ENCODE data around the gene SIAE.

Gene SIAE

DNA sequence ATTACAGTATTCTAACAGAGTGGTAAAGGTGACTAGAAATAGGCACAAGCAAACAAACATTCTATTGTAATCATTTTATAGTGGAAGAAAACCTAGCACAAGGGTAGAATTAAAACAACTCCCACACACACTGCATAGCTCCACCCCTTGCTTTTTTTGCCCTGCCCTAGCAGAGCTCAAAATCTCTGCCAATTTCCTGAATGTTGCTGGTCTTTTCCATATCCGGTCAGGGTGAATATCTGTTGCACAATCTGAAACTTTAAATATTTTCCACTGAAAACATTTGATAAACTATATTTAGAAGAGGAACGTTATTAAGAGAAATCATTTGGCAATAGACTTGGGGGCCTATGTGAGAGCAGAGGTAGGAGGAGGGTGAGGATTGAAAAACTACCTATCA is 2.8 kb upstream of the SIAE start:
- Mint-ChIP-seq H3K27ac (no peak overlapping the region), H3K36me3 (no peaks in the 10 kb centered on the region), H3K4me1 (peaks cover 26% of the 10 kb centered on the region), H3K4me3 (no peak overlapping the region), H3K27me3 (no peaks in the 10 kb centered on the region), H3K9me3 (no peaks in the 10 kb centered on the region)

DNA sequence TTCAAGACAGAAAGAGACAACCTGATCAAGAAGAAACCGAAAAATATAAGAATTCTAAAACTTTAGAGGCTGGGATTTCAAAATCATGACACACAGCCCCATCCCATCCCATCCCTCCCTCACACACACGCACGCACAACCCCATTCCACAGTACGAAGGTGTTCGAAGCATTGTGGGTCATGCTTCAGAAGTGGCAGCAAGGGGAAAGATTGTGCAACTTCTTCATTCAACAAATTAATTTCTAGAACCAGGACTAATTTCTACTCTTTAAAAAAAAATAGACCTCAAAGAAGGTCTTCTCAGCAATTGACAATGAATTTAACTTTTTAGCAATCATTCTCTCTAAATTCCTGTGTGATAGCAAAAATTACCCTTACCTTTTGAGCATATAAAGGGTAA is 1.0 kb upstream of the SIAE start:
- H3K4me1 Mint-ChIP-seq, result peaks cover 26% of the 10 kb centered on the region
- no peaks in the 10 kb centered on the region for H3K27me3 Mint-ChIP-seq
- H3K9me3 Mint-ChIP-seq, result no peaks in the 10 kb centered on the region
- H3K36me3 Mint-ChIP-seq, result no peaks in the 10 kb centered on the region
- H3K27ac Mint-ChIP-seq, result peak overlapping the region; percentile 69
- peak overlapping the region; percentile 91 for H3K4me3 Mint-ChIP-seq

DNA sequence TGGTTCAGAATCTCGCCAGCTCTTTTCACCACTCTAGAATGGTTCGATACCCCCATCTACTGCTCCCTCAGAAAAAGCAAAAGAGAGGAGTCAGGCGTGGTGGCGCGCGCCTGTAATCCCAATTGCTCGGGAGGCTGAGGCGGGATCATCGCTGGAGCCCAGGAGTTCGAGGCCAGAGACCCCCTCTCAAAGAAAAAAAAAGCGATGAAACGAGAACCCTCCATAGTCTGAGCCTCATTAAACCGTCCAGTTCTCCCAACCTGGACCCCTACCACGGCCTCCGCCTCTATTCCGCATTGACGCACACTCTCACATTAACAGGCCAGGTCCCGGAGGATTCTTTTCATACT is 604 bp upstream of the SIAE start:
- Mint-ChIP-seq H3K27me3 (no peaks in the 10 kb centered on the region), H3K4me3 (peak overlapping the region; percentile 91), H3K4me1 (peaks cover 26% of the 10 kb centered on the region), H3K27ac (peak overlapping the region; percentile 96), H3K9me3 (no peaks in the 10 kb centered on the region), H3K36me3 (no peaks in the 10 kb centered on the region)

DNA sequence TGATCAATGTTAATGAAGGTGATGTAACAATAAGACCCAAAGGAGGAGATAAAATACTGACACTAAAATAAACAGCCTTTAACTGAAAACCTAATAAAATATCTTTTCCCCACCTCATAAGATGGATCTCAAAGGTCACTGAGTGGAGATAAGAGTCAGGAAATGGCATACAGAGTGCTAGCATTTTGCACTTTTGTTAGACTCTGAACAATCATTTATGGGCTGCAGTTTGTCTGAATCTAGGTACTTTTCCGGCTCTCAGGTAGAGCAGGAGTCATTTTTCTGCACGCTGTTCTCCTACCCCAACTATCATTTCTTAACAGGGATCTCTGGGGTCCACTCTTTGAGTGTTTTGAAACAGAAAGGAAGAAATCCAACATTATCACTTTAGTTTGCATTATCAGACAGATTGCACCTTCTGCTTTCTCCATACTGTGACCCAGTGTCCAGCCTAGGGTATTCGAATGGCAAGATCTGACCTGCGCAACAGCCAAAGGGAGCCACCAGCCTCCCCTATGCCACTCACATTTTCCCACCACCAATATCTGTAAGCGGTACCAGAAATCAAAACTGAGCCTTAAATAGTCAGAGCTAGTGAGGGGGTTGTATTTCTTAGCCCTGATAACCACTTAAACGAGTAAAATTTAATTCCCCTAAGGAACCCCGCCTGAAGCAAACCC is 863 bp downstream of the SIAE start:
- Mint-ChIP-seq H3K27me3 (no peaks in the 10 kb centered on the region), H3K9me3 (no peaks in the 10 kb centered on the region), H3K36me3 (no peaks in the 10 kb centered on the region), H3K27ac (peak overlapping the region; percentile 93), H3K4me1 (peaks cover 26% of the 10 kb centered on the region), H3K4me3 (peak overlapping the region; percentile 91)

DNA sequence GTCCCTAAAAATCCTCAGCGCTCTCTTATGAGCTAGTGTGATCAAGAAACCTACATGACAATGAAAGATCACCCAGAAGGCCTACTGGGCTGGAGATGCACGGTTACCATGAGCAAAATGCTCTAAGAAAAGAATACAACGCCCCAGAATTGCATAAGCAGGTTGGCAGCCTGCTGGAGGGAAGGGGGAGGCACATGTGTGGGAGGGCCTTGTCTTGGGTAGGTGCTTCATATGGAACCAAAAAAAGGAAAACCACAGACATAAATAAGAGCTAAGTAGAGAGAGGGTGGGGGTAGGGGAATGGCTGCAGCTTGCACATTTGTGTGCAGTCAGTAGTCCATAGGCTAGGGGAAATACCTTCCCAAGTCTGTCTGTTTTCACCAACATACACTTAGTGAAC is 2.8 kb downstream of the SIAE start:
- Mint-ChIP-seq H3K27ac (peak overlapping the region; percentile 20), H3K27me3 (no peaks in the 10 kb centered on the region), H3K9me3 (no peaks in the 10 kb centered on the region), H3K4me3 (peak overlapping the region; percentile 17), H3K36me3 (peaks cover 2% of the 10 kb centered on the region), H3K4me1 (peaks cover 26% of the 10 kb centered on the region)

DNA sequence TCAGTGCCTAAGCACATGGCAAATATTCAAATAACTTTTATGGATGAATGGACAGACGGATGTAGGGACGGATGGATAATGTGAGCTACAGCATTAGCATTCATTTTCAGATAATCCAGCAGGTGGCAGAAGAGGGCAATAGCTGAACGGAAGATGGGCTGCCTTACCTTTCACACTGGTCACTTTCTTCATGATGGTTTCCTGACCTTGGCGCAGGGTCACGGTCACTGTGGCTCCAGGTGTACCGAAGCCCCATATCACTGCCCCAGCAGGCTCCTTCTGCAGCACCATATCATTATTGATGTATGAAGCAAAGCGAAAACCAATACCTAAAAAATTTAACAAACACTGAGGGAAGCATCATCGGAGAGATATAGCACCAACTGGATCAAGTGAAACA is 4.3 kb downstream of the SIAE start:
- H3K27ac Mint-ChIP-seq, result no peak overlapping the region
- H3K4me1 Mint-ChIP-seq, result peaks cover 17% of the 10 kb centered on the region
- peaks cover 2% of the 10 kb centered on the region for H3K36me3 Mint-ChIP-seq
- no peaks in the 10 kb centered on the region for H3K9me3 Mint-ChIP-seq
- H3K4me3 Mint-ChIP-seq, result no peak overlapping the region
- no peaks in the 10 kb centered on the region for H3K27me3 Mint-ChIP-seq

DNA sequence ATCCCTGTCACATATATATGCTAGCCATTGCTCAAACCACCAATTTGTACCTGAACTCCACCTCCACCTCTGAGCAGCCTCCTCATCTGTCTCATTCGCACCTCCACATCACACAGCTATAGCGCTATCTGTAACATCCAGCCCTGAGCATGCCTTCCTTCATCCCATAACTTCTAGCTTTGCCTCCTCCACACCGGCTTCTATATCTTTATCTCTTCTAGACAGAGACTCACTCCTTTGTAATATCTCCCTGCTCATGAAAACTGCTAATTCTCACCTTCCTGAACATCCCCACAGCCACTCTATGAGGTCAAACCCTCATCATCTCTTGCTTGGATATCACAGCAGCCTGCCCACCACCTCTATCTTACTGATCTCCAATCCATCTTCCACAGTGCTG is 5.9 kb downstream of the SIAE start:
- H3K27me3 Mint-ChIP-seq, result no peaks in the 10 kb centered on the region

DNA sequence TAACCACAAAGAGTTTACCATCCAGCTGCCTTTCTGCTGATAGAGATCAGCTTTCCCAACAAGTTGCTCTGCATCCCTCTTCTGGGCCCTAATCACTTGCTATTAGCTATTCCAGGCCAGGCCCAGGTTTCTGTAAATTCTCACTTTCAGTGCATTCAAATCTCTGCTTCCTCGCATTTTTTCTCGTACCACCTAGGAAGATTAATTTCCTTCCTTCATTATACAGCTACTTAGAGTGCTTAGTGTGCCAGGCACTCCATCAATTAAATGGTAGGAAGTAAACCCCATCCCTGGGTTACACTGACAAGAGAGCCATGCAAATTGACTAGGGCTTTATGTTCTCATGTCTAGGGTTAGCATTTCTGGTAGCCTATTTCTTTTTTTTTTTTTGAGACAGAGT is 9.7 kb downstream of the SIAE start:
- no peak overlapping the region for H3K4me3 Mint-ChIP-seq
- no peaks in the 10 kb centered on the region for H3K9me3 Mint-ChIP-seq
- no peaks in the 10 kb centered on the region for H3K27me3 Mint-ChIP-seq
- H3K36me3 Mint-ChIP-seq, result peaks cover 2% of the 10 kb centered on the region
- no peak overlapping the region for H3K27ac Mint-ChIP-seq
- H3K4me1 Mint-ChIP-seq, result no peaks in the 10 kb centered on the region

More for the DNA sequence above, 5.9 kb downstream of the SIAE start:
- peaks cover 2% of the 10 kb centered on the region for H3K36me3 Mint-ChIP-seq
- H3K4me3 Mint-ChIP-seq, result no peak overlapping the region
- H3K27ac Mint-ChIP-seq, result no peak overlapping the region
- H3K9me3 Mint-ChIP-seq, result no peaks in the 10 kb centered on the region
- H3K4me1 Mint-ChIP-seq, result peaks cover 7% of the 10 kb centered on the region

DNA sequence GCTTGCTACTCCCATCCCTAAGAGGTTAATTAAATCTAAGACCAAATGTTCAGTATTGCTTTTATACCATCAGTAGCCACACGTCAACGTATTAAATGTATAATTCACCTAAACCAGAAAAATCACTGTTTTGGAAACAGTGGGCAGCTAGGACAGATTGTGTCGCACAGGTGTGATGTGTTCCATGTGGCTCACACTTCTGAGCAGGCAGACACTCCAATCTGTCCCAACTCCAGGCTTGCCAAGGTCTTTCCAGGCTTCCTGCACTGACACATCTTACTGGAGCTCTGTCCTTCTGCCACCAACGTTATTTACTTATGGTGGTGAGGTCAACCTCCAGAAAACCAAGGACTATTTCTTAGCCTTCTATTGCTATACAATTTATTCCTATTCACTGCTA is 11.4 kb downstream of the SIAE start:
- Mint-ChIP-seq H3K4me1 (no peaks in the 10 kb centered on the region), H3K27ac (no peak overlapping the region), H3K4me3 (no peak overlapping the region), H3K9me3 (no peaks in the 10 kb centered on the region), H3K27me3 (no peaks in the 10 kb centered on the region), H3K36me3 (peaks cover 2% of the 10 kb centered on the region)

DNA sequence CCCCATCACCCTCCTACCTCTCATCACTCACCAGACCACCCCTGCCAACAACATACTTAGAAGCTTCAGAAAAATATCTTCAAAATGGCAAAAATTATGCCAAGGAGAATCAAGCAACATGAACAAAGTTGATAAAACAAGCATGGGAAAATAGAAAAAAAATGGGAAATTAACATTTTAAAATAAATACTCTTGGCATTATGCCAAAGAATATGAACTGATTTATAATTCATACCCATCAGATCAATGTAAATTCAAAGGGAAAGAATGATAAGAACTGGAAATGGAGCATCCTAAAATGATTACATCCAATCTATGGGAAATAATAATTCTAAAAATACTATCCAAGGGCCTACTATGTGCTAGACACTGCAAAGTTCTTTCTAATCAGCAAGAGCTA is 12.0 kb downstream of the SIAE start:
- H3K4me3 Mint-ChIP-seq, result no peak overlapping the region
- no peaks in the 10 kb centered on the region for H3K4me1 Mint-ChIP-seq
- H3K9me3 Mint-ChIP-seq, result no peaks in the 10 kb centered on the region
- peaks cover 2% of the 10 kb centered on the region for H3K36me3 Mint-ChIP-seq
- no peaks in the 10 kb centered on the region for H3K27me3 Mint-ChIP-seq
- H3K27ac Mint-ChIP-seq, result no peak overlapping the region

DNA sequence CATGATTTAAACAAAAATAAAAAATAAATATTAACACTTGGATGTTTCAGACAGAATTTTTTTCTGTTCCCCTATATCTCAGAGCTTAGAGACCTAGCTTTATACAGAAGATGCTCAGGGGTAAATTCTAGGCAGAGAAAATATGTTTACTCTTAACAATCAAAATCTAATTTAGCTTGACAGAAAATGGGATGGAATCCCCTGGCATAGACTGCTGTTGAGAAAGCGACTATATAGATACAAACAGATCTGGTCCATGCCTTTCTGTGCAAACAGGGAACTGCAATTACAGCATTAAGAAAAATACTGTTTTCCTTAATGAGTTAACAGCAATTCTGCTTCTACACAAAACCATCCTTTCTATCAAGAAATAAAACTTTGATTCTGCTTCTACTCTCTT is 14.6 kb downstream of the SIAE start:
- Mint-ChIP-seq H3K27ac (no peak overlapping the region), H3K27me3 (no peaks in the 10 kb centered on the region), H3K4me1 (no peaks in the 10 kb centered on the region), H3K9me3 (no peaks in the 10 kb centered on the region), H3K4me3 (no peak overlapping the region), H3K36me3 (peaks cover 2% of the 10 kb centered on the region)

DNA sequence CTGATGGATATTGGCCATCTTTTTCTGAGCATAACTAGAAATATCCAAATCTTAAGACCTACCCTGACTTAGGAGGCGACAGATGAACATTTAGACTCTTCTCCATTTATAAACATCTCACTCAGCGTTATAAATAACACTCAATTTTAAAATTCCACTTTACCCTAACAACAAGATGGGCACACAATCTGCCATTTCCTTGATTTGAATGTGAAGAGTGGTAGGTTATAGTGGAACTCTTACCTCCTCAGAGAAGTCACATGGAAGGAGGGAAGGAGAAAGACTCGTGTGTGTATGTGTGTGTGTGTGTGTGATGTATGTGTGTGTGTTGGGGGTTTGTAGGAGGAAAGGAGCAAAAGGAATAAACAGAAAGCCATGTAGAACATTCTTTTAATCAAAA is 15.0 kb downstream of the SIAE start:
- Mint-ChIP-seq H3K36me3 (peaks cover 3% of the 10 kb centered on the region), H3K4me1 (no peaks in the 10 kb centered on the region), H3K4me3 (no peak overlapping the region), H3K27ac (no peak overlapping the region), H3K9me3 (no peaks in the 10 kb centered on the region), H3K27me3 (no peaks in the 10 kb centered on the region)

DNA sequence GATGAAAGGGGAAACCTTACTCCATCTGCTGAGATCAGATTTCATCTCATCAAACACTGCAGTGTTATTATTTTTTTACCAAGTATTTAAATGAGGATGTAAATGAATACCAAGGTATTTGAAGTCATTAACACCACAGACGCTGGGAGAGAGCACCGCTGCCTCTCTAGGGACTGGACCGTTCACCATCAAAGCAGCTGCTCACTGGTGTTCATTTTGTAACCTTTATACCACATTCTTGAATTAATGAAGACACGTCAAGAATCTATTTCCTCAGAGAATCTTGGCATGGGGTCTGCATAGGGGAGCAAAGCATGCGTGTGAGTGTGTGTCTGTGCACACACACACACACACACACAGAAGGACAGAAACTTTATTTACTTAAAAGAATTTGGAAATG is 15.6 kb downstream of the SIAE start:
- no peaks in the 10 kb centered on the region for H3K27me3 Mint-ChIP-seq
- H3K36me3 Mint-ChIP-seq, result peaks cover 4% of the 10 kb centered on the region
- no peak overlapping the region for H3K27ac Mint-ChIP-seq
- no peaks in the 10 kb centered on the region for H3K9me3 Mint-ChIP-seq
- H3K4me3 Mint-ChIP-seq, result no peak overlapping the region
- H3K4me1 Mint-ChIP-seq, result no peaks in the 10 kb centered on the region

DNA sequence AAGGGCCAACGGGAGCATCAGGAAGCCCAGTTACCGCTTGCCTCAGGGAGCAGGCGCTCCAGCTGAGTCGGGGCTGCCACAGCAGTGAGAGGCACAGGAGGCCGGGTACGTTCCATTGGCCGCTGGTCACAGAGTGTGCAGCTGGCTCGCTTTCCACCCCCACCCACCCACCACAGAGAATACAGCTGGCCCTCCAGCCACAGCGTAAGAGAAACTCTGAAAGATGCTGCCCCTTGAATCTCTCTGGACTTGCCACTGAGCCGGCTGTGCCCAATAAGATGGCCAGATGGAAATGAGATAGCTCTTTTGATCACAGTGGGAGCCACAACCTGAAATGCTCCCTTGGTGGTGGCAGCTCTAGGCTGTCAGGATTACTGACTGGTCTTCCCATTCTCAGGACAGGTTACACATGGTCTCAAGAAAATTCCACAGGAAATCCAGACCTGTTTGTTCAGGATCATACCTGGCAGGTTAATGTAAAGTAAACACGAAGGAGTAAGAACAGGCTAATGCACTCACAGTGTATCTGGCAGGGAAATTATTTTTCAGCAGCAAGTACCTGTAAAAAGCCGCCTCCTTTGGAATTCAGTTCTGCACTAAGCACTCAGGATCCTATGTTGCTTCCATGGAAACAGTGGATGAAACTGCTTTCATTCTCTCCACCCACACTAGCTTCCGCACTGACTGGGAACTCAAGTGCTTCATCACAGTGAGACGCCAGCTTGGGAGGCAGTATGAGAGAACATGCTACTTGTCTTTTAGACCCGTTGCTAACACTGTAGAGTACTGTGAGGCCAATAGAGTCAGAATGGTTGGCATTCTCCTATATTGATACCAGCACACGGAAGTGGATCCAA is 16.5 kb downstream of the SIAE start:
- Mint-ChIP-seq H3K4me3 (no peak overlapping the region), H3K27ac (no peak overlapping the region), H3K36me3 (peaks cover 6% of the 10 kb centered on the region), H3K9me3 (no peaks in the 10 kb centered on the region), H3K4me1 (no peaks in the 10 kb centered on the region), H3K27me3 (no peaks in the 10 kb centered on the region)

DNA sequence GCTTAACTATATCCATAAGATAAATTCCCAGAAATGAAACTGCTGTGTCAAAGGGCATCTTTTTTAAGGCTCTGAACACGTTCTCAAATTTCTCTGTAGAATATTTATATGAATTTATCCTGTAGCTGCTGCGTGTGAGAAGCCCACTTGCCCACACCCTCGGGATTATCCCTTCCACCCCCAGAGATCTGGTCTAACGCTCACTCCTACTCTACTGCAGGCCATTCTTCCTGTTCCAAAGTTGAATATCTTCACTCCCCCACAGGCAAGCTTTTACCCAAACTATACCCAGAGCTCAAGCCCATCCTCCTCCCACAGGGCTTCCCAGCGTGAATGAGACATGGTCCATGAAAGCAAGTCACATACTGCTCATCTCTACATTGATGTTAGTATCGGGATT is 24.9 kb downstream of the SIAE start:
- Mint-ChIP-seq H3K4me1 (no peaks in the 10 kb centered on the region), H3K4me3 (no peak overlapping the region), H3K9me3 (no peaks in the 10 kb centered on the region), H3K27me3 (no peaks in the 10 kb centered on the region), H3K36me3 (peaks cover 7% of the 10 kb centered on the region), H3K27ac (no peak overlapping the region)

DNA sequence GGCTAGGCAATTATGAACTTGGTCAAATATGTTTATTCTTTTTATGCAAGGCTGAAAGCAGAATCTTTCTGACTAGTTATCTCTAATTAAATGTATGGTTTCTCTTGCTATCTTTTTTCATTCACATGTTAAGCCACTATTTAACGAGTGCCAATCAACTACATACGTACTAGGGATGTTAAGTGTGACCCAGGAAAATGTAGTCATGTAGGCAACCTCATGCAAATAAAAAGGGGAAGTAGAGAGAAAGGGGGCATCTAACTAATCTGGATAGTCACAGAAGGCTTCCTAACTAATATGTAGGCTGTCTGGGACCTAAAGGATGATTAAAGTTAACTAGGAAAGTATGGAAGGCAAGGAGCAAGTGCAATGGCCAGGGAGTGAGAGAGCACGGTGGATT is 27.4 kb downstream of the SIAE start:
- no peaks in the 10 kb centered on the region for H3K36me3 Mint-ChIP-seq
- H3K27ac Mint-ChIP-seq, result no peak overlapping the region
- no peaks in the 10 kb centered on the region for H3K4me1 Mint-ChIP-seq
- H3K4me3 Mint-ChIP-seq, result no peak overlapping the region
- no peaks in the 10 kb centered on the region for H3K27me3 Mint-ChIP-seq
- H3K9me3 Mint-ChIP-seq, result no peaks in the 10 kb centered on the region
